Keratinocyte (primary cell): ENCODE results near the gene TMC5.

Experiments
- EZH2 ChIP-seq: IDR thresholded peaks from one replicate; pipeline ENCODE4 v1.6.1; 2012; ENCODE audit warnings: inconsistent platforms, mild to moderate bottlenecking, low read length, moderate library complexity
- TF ChIP-seq, protein P1 (sequence below), 3 experiments: IDR thresholded peaks in 1 of 3; conservative IDR thresholded peaks in 1 of 3; optimal IDR thresholded peaks in 1 of 3; 2 replicates in 2 of 3; 3 replicates in 1 of 3; pipeline versions ENCODE3 to v1.5.1; 2011; ENCODE audit warnings: low read length in 3 of 3, mild to moderate bottlenecking in 3 of 3, moderate library complexity in 2 of 3, control low read depth in 1 of 3, inconsistent platforms in 1 of 3; ENCODE audit not compliant: insufficient read depth in 2 of 3; ENCODE audit errors: extremely low read depth in 1 of 3

GRCh38 chr16:19488213-19488640 lies 70.5 kb downstream of the TMC5 start:
- no peak for TF ChIP-seq EZH2
- TF ChIP-seq, protein P1, sequence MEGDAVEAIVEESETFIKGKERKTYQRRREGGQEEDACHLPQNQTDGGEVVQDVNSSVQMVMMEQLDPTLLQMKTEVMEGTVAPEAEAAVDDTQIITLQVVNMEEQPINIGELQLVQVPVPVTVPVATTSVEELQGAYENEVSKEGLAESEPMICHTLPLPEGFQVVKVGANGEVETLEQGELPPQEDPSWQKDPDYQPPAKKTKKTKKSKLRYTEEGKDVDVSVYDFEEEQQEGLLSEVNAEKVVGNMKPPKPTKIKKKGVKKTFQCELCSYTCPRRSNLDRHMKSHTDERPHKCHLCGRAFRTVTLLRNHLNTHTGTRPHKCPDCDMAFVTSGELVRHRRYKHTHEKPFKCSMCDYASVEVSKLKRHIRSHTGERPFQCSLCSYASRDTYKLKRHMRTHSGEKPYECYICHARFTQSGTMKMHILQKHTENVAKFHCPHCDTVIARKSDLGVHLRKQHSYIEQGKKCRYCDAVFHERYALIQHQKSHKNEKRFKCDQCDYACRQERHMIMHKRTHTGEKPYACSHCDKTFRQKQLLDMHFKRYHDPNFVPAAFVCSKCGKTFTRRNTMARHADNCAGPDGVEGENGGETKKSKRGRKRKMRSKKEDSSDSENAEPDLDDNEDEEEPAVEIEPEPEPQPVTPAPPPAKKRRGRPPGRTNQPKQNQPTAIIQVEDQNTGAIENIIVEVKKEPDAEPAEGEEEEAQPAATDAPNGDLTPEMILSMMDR (optimal IDR thresholded peaks at IDR 0.05 in 1 of 3, IDR thresholded peaks at IDR 0.05 in 1 of 3, conservative IDR thresholded peaks at IDR 0.05 in 1 of 3; ENCODE audit: extremely low read depth in 1 of 3, insufficient read depth in 2 of 3, low read length in 3 of 3), result no peak
